HAP-1 (cell line): ENCODE data around the gene TTLL12.
"Not testable (repeated sequence)": the region's sequence is repeated elsewhere in the genome, so short reads cannot be mapped to it uniquely, and the experiment has no call there.

ENCODE experiments used
- DNase-seq, 2 experiments: peaks; one replicate each; pipeline ENCODE4 v3.0.0-alpha.2; 2016 to 2020; ENCODE audit warnings: low spot score in 2 of 2
- H3K27me3 ChIP-seq: fragments of 250-450 bp; sonication (Bioruptor Pico); 2 replicates; pipeline ENCODE4 v1.5.1; 2020; ENCODE audit warnings: low read depth, mild to moderate bottlenecking, moderate library complexity
- H3K36me3 ChIP-seq: fragments of 250-450 bp; sonication (Bioruptor Pico); replicated peaks from 2 replicates; pipeline ENCODE4 v1.5.1; 2020; ENCODE audit warnings: mild to moderate bottlenecking
- H3K4me1 ChIP-seq: fragments of 250-450 bp; sonication (Bioruptor Pico); 2 replicates; pipeline ENCODE4 v1.5.1; 2020; ENCODE audit warnings: mild to moderate bottlenecking
- H3K4me3 ChIP-seq: fragments of 250-450 bp; sonication (Bioruptor Pico); 2 replicates; pipeline ENCODE4 v1.5.1; 2020; ENCODE audit warnings: mild to moderate bottlenecking, moderate library complexity
- H3K9me3 ChIP-seq: fragments of 250-450 bp; sonication (Bioruptor Pico); 2 replicates; pipeline ENCODE4 v1.5.1; 2020; ENCODE audit warnings: mild to moderate bottlenecking, moderate library complexity
- in situ Hi-C: fragments of 300-500 bp; cut with MboI; formaldehyde crosslinking; loops from 3 replicates; pipeline ENCODE4 v1.14.3; 2020; ENCODE audit warnings: low sequenced_read_pairs, inconsistent platforms, mixed read lengths

TTLL12 gene

GRCh38 chr22:43153899-43154298, 33.0 kb downstream of the TTLL12 start:
- in situ Hi-C loops, result no loop called here
- DNase-seq, result no peak
- Histone ChIP-seq H3K27me3 (no peaks in the 10 kb centered on the region), H3K4me3 (0 out of 2 replicates have a peak overlapping the region, but pooled peaks have one; percentile 3), H3K9me3 (no peaks in the 10 kb centered on the region), H3K4me1 (peaks cover 13% of the 10 kb centered on the region), H3K36me3 (0 out of 2 replicates have a peak, but pooled peaks cover 3% of the 10 kb centered on the region)

- peak; percentile 29 to 49 for DNase-seq
- in situ Hi-C loops, result no loop called here
- Histone ChIP-seq H3K9me3 (no peaks in the 10 kb centered on the region), H3K4me3 (peak overlapping the region; percentile 58), H3K36me3 (0 out of 2 replicates have a peak, but pooled peaks cover 3% of the 10 kb centered on the region), H3K4me1 (peaks cover 13% of the 10 kb centered on the region), H3K27me3 (no peaks in the 10 kb centered on the region)
Observed at GRCh38 chr22:43152357-43153071, 34.4 kb downstream of the TTLL12 start.

- in situ Hi-C loops, result no loop called here
- Histone ChIP-seq H3K9me3 (no peaks in the 10 kb centered on the region), H3K4me1 (peaks cover 13% of the 10 kb centered on the region), H3K4me3 (peak overlapping the region; percentile 58), H3K27me3 (no peaks in the 10 kb centered on the region), H3K36me3 (0 out of 2 replicates have a peak, but pooled peaks cover 3% of the 10 kb centered on the region)
- no peak for DNase-seq
Observed at GRCh38 chr22:43152003-43152356, 35.0 kb downstream of the TTLL12 start.

GRCh38 chr22:43151251-43152002, 35.5 kb downstream of the TTLL12 start, which contains the start of gene TSPO:
Gene TSPO, plus strand, starts transcription at chr22:43151559. Its CDS starts 7,680 bp downstream, at chr22:43159239.
- Histone ChIP-seq H3K36me3 (0 out of 2 replicates have a peak, but pooled peaks cover 3% of the 10 kb centered on the region), H3K4me1 (peaks cover 13% of the 10 kb centered on the region), H3K4me3 (peak within 1 kb of the TSS; percentile 58), H3K9me3 (no peaks in the 10 kb centered on the region), H3K27me3 (no peaks in the 10 kb centered on the region)
- in situ Hi-C loops, result no loop called here
- peak; percentile 29 to 78 for DNase-seq

GRCh38 chr22:43150731-43151206, 36.2 kb downstream of the TTLL12 start:
- H3K9me3 ChIP-seq, result no peaks in the 10 kb centered on the region
- DNase-seq, result no peak
- in situ Hi-C loops, result no loop called here
- no peaks in the 10 kb centered on the region for H3K36me3 ChIP-seq
- peak overlapping the region; percentile 58 for H3K4me3 ChIP-seq
- H3K27me3 ChIP-seq, result no peaks in the 10 kb centered on the region
- H3K4me1 ChIP-seq, result peaks cover 13% of the 10 kb centered on the region

DNA sequence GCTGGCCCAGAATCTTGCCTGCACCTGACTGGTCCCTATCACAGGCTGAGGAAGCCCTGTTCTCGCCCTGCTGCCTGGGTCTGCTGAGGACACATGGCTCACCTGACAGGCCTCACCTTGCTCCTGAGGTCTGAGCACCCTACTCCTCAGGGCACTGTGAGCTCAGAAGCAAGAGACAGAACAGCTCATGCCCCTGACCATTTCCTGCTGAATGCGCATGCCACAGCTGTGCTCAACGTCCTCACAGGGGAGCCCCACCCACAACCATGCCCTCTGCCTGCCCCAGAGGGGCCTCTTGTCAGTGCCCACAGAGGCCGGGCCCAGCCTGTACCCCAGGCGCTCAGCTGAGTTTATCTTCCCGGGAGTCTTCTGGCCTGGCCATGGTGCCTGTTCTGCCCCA, 38.4 kb downstream of the TTLL12 start:
- no peaks in the 10 kb centered on the region for H3K27me3 ChIP-seq
- DNase-seq, result no peak
- H3K4me3 ChIP-seq, result no peak overlapping the region
- H3K4me1 ChIP-seq, result peaks cover 14% of the 10 kb centered on the region
- no peaks in the 10 kb centered on the region for H3K36me3 ChIP-seq
- no peaks in the 10 kb centered on the region for H3K9me3 ChIP-seq
- in situ Hi-C loops, result no loop called here

DNA sequence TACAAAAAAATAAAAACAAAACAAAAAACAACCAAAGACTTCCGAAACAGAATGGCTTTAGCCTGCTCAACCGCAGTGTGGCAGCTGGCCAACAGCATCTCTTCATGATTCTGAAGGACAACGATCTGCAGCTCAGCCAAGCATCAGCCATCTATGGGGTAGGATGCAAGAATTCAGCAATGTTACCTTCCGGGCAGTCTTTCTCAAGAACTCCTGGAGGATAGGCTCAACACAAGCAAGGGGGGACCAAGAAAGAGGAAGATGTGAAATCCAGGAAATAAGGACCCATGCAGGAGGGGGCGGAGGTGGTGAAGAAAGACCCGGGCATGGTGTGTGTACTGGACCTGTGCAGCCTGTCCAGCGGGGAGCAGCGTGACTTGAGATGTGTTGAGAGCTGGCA, 39.1 kb downstream of the TTLL12 start:
- Histone ChIP-seq H3K4me3 (no peak overlapping the region), H3K36me3 (no peaks in the 10 kb centered on the region), H3K4me1 (peaks cover 17% of the 10 kb centered on the region), H3K27me3 (no peaks in the 10 kb centered on the region), H3K9me3 (no peaks in the 10 kb centered on the region)
- in situ Hi-C loops, result no loop called here
- no peak for DNase-seq

GRCh38 chr22:43146332-43146731, 40.6 kb downstream of the TTLL12 start:
- in situ Hi-C loops, DNase-seq, H3K27me3 ChIP-seq, H3K9me3 ChIP-seq, H3K4me3 ChIP-seq, H3K36me3 ChIP-seq: not testable (repeated sequence)
- peaks cover 12% of the 10 kb centered on the region for H3K4me1 ChIP-seq

DNA sequence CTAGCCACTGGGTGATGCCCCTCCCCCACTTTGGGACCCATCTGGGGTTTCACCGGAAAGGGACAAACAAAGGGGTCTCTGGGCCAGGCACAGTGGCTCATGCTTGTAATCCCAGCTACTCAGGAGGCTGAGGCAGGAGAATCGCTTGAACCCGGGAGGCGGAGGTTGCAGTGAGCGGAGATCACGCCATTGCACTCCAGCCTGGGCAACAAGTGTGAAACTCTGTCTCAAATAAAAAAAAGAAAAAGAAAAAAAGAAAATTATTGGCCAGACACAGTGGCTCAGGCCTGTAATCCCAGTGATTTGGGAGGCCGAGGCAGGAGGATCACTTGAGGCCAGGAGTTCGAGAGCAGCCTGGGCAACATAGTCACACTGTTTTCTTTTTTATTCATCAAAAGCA, 41.6 kb downstream of the TTLL12 start:
- H3K36me3 ChIP-seq, H3K27me3 ChIP-seq, H3K9me3 ChIP-seq, H3K4me1 ChIP-seq, DNase-seq, in situ Hi-C loops, H3K4me3 ChIP-seq: not testable (repeated sequence)

- in situ Hi-C loops, result no loop called here
- peaks cover 14% of the 10 kb centered on the region for H3K36me3 ChIP-seq
- no peak for DNase-seq
- H3K4me1 ChIP-seq, result peaks cover 9% of the 10 kb centered on the region
- H3K9me3 ChIP-seq, result no peaks in the 10 kb centered on the region
- no peak overlapping the region for H3K4me3 ChIP-seq
- H3K27me3 ChIP-seq, result no peaks in the 10 kb centered on the region
Observed at GRCh38 chr22:43144949-43145348, 42.0 kb downstream of the TTLL12 start.

DNA sequence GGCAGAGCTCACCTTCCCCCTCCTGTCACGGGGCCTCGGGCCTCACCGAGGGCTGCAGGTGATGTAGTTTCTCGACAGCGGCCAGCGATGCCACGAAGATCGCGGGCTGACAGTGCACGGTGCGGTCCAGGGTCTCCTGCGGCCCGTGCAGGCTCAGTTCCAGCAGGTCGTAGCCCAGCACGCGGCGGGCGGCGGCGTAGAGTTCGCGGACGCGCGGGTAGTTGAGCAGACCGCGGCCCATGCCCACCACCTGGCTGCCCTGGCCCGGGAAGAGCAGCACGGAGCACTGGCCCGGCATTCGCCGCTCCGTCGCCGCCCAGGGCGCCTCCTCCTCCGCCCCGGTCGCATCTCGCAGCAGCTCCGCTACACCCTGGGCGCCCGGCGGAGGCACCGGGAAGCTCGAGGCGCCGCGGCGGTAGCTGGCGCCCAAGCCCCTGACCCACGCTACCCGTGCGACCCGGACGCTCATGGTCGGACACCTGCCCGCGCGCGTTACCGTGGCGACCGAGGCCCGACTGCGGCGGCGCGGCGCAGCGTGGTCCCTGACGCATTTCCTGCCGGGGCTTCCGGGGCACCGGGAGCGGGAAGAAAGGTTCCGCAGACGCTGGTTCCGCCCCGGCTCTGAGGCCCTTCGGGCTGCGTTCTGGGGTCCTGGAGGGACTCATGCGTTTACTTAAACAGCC, 43.9 kb downstream of the TTLL12 start, which contains the start of gene MCAT:
Gene MCAT, minus strand, starts transcription at position 519 of the 683 bp plus-strand sequence. Its CDS starts 50 bp downstream, at position 469.
- Histone ChIP-seq H3K4me1 (peaks cover 9% of the 10 kb centered on the region), H3K27me3 (no peaks in the 10 kb centered on the region), H3K36me3 (peaks cover 31% of the 10 kb centered on the region), H3K9me3 (no peaks in the 10 kb centered on the region), H3K4me3 (peak within 1 kb of the TSS; percentile 78)
- DNase-seq, result peak; percentile 78 to 89
- in situ Hi-C loops, result no loop called here

DNA sequence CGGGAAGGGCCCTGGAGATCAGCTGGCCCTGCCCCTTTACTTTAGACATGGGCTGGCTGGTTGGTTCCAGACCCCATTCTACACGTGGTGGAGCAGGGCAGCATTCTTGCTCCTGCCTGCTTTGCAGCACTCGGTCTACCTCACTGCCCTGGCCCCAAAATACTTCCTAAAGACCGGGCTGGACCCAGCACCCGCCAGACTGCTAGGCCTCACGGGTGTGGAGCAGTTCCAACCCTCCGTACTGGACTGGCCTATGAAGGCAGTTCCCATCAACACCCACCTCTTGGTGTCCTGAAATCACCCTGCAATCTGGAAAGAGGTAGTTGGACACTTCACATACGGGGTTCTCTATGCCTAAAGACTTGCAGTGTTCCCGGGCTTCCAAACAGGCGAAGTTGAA, 50.1 kb downstream of the TTLL12 start:
- Histone ChIP-seq H3K36me3 (peaks cover 76% of the 10 kb centered on the region), H3K27me3 (no peaks in the 10 kb centered on the region)

DNA sequence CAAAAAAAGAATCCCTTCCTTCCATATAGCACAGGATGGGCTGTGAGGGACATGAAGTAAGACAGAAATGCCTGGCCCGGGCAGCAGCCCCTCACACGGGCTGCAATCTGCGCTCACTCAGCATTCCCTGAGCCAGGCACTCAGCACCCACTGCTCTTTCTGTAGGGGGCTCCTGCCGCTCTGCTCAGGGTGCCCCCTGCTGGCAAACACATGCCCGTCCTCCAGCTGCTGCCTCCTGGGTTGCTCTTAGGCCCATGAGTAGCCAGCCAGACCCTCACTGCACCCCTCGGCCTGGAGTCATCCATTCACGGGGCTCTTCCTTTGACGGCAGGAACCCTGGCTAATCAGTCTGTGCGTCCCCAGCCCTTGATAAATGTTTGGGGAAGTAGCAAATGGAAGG, 50.7 kb downstream of the TTLL12 start:
- peak; percentile 21 to 69 for DNase-seq

More for the DNA sequence above, 50.1 kb downstream of the TTLL12 start:
- no peaks in the 10 kb centered on the region for H3K9me3 ChIP-seq
- H3K4me1 ChIP-seq, result peaks cover under 1% of the 10 kb centered on the region
- no peak overlapping the region for H3K4me3 ChIP-seq
- no peak for DNase-seq
- in situ Hi-C loops, result no loop called here

More for the DNA sequence above, 50.7 kb downstream of the TTLL12 start:
- H3K4me3 ChIP-seq, result no peak overlapping the region
- in situ Hi-C loops, result no loop called here
- H3K4me1 ChIP-seq, result no peaks in the 10 kb centered on the region
- peaks cover 81% of the 10 kb centered on the region for H3K36me3 ChIP-seq
- no peaks in the 10 kb centered on the region for H3K9me3 ChIP-seq
- H3K27me3 ChIP-seq, result no peaks in the 10 kb centered on the region
